H1 (cell line): ENCODE results near the gene MRPL36. TPM values are rescaled to one million over a fixed set of nuclear protein-coding genes. Genes with fewer than 3 reads are reported as not detected.

ENCODE experiments used
- CHD2 ChIP-seq: IDR thresholded peaks from 2 replicates; pipeline ENCODE4 v1.6.1; 2012; ENCODE audit warnings: low read length, improper control_type of control experiment
- EGR1 ChIP-seq: IDR thresholded peaks from 2 replicates; pipeline ENCODE4 v1.6.1; 2011; ENCODE audit warnings: low read depth, low read length, borderline replicate concordance
- MAX ChIP-seq: IDR thresholded peaks from 2 replicates; pipeline ENCODE4 v1.6.1; 2012; ENCODE audit warnings: inconsistent platforms
- PHF8 ChIP-seq: fragments of 200-600 bp; sonication (generic); conservative IDR thresholded peaks from 2 replicates; pipeline ENCODE4 v1.7.1; 2012; ENCODE audit warnings: low read depth, mild to moderate bottlenecking, inconsistent platforms, low read length, moderate library complexity
- SP4 ChIP-seq: IDR thresholded peaks from 2 replicates; pipeline ENCODE4 v1.6.1; 2012; ENCODE audit warnings: low read length, inconsistent platforms
- polyA plus RNA-seq, 7 experiments: library from polyadenylated mRNA; depleted of rRNA in 3 of 7; stranded (reverse) in 5 of 7; unstranded in 2 of 7; fragments of >200 nt in 5 of 7; fragments of 200-250 nt in 2 of 7; gene quantifications; 1 replicate in 5 of 7; 2 replicates in 1 of 7; 4 replicates in 1 of 7; pipeline versions ENCODE4 v1.2.1 to v1.2.3, GENCODE V29; 2011 to 2013; ENCODE audit warnings: missing spikeins in 2 of 7, mixed read lengths in 2 of 7
- total RNA-seq: library from RNA; stranded (reverse); fragmentation: NEBNext Ultra II Directional; extraction: Animal tissue kit (Norgen Biotek cat#: 25700); gene quantifications from 2 replicates; pipeline ENCODE4 v1.2.1, GENCODE V29; 2021

The MRPL36 gene
- total and polyA plus RNA-seq, 2 of the 8 experiments (the other 6 are each of a cell fraction or from before 2014, with no cell fraction given), result 56.3 to 81.5 TPM

GRCh38 chr5:1827886-1828397, 28.3 kb upstream of the MRPL36 start (continued):
- TF ChIP-seq CHD2, result no peak
- TF ChIP-seq MAX, result no peak; the same call in 1 of the 2 replicates
- TF ChIP-seq EGR1, result no peak
- no peak for TF ChIP-seq PHF8
- TF ChIP-seq SP4, result no peak
